ENCODE measurements around the gene COX11. TPM values are rescaled to one million over a fixed set of nuclear protein-coding genes. Genes with fewer than 3 reads are reported as not detected.

Gene COX11
- total and polyA plus RNA-seq, 2 of the 8 experiments (the other 6 are each of a cell fraction or from before 2014, with no cell fraction given), result 43.0 to 54.1 TPM

GRCh38 chr17:54941285-54941684 is 27.2 kb downstream of the COX11 start:
- no peaks in the 10 kb centered on the region for H3K4me1 ChIP-seq (replicated peaks in 1 of 4; ENCODE audit: control insufficient read depth in 3 of 4, insufficient read depth in 4 of 4, low read length in 3 of 4)
- H3K56ac ChIP-seq (replicated peaks; ENCODE audit: insufficient read length, low read depth, low read length), result no peak overlapping the region
- no peak overlapping the region for H2BK20ac ChIP-seq (ENCODE audit: low read length)
- no peaks in the 10 kb centered on the region for H4K20me1 ChIP-seq (replicated peaks in 1 of 2; ENCODE audit: control insufficient read depth in 1 of 2, insufficient read depth in 2 of 2, low read length in 2 of 2)
- no peak overlapping the region for H2BK5ac ChIP-seq (ENCODE audit: low read depth, low read length)
- H2AK5ac ChIP-seq (ENCODE audit: low read depth, low read length), result no peak overlapping the region
- CTCF ChIA-PET (ENCODE audit: partially characterized antibody), result no interaction called here
- no peak overlapping the region for H3K4me2 ChIP-seq (ENCODE audit: insufficient read depth in 1 of 2, low read depth in 2 of 2, low read length in 2 of 2)
- no peaks in the 10 kb centered on the region for H3K79me1 ChIP-seq (ENCODE audit: low read depth, low read length)
- H3K18ac ChIP-seq (ENCODE audit: extremely low read depth, low read length), result no peak overlapping the region
- no peaks in the 10 kb centered on the region for H3K9me3 ChIP-seq (ENCODE audit: insufficient read depth in 2 of 2, low read depth in 1 of 2, low read length in 1 of 2)
- H3K4me3 ChIP-seq (ENCODE audit: extremely low read depth in 1 of 4, insufficient read depth in 2 of 4, low read depth in 3 of 4, low read length in 4 of 4), result no peak overlapping the region
- H4K5ac ChIP-seq (ENCODE audit: insufficient read length, low read depth, low read length), result no peak overlapping the region
- H3K14ac ChIP-seq (ENCODE audit: insufficient read length), result no peak overlapping the region
- TF ChIP-seq RNF2 (IDR thresholded peaks at IDR 0.05; ENCODE audit: borderline replicate concordance, low read depth, low read length, missing control alignments, poor library complexity, severe bottlenecking) (no peak), JUN (IDR thresholded peaks at IDR 0.05; ENCODE audit: low read depth, low read length) (no peak), ASH2L (IDR thresholded peaks at IDR 0.05; ENCODE audit: low read length) (no peak), ATF2 (IDR thresholded peaks at IDR 0.05; ENCODE audit: low read length) (no peak), BRCA1 (IDR thresholded peaks at IDR 0.05; ENCODE audit: low read depth, low read length) (no peak)
- DNase-seq (ENCODE audit: low read depth in 1 of 2, low spot score in 2 of 2) (no peak), FAIRE-seq (no peak)
- no peak overlapping the region for H2AFZ ChIP-seq (ENCODE audit: low read length)
- no peak overlapping the region for H2BK12ac ChIP-seq (ENCODE audit: low read depth, low read length)
- no peak overlapping the region for H3K9ac ChIP-seq (replicated peaks in 1 of 4; ENCODE audit: extremely low read depth in 1 of 4, low read depth in 3 of 4, low read length in 3 of 4)
- POLR2A ChIA-PET (ENCODE audit: partially characterized antibody), result no interaction called here
- H3K79me2 ChIP-seq (ENCODE audit: control insufficient read depth in 1 of 2, insufficient read depth in 2 of 2, low read length in 2 of 2), result no peaks in the 10 kb centered on the region
- H3K23ac ChIP-seq (ENCODE audit: insufficient read length), result no peak overlapping the region
- no peak overlapping the region for H4K8ac ChIP-seq (ENCODE audit: extremely low read depth, insufficient read depth, low read length)
- H3K27ac ChIP-seq (ENCODE audit: low read depth, low read length), result no peak overlapping the region
- no peak overlapping the region for H4K91ac ChIP-seq (replicated peaks; ENCODE audit: insufficient read length, low read length)
- H3K23me2 ChIP-seq (ENCODE audit: low read depth, low read length), result no peaks in the 10 kb centered on the region; the same call in 1 of the 2 replicates
- 96% methylated on average over 1 of the region's 1 CpG; no CpG with 5 or more reads in 1 of the 2 experiments for WGBS, 2 experiments (ENCODE audit: extremely low coverage in 1 of 2, insufficient coverage in 1 of 2, insufficient read length in 1 of 2, insufficient replicate concordance in 2 of 2, low coverage in 1 of 2, low lambda C conversion rate in 2 of 2, missing lambda C conversion rate in 1 of 2)
- H3K27me3 ChIP-seq (replicated peaks in 1 of 4; ENCODE audit: control insufficient read depth in 3 of 4, extremely low read depth in 1 of 4, insufficient read depth in 3 of 4, low read length in 3 of 4), result peaks cover 0 to 1% (median 0%) of the 10 kb centered on the region in 4 experiments; a peak in 1 of 7 replicates
- H3K36me3 ChIP-seq (ENCODE audit: control insufficient read depth in 2 of 4, insufficient read depth in 4 of 4, low read length in 3 of 4), result peaks cover 19 to 41% (median 39%) of the 10 kb centered on the region in 4 experiments
- no peak overlapping the region for H2BK15ac ChIP-seq (ENCODE audit: low read length)
- H2BK120ac ChIP-seq (replicated peaks; ENCODE audit: low read depth, low read length), result no peak overlapping the region
- no peak overlapping the region for H3K4ac ChIP-seq (replicated peaks; ENCODE audit: insufficient read length, low read depth, low read length)

Measured in H1 (cell line).